ENCODE measurements around the gene ITGA1. TPM values are rescaled to one million over a fixed set of nuclear protein-coding genes. Genes with fewer than 3 reads are reported as not detected.

Gene ITGA1
- total RNA-seq, 4 donors from 2014 or later: 228 to 302 (median 235) TPM

DNA sequence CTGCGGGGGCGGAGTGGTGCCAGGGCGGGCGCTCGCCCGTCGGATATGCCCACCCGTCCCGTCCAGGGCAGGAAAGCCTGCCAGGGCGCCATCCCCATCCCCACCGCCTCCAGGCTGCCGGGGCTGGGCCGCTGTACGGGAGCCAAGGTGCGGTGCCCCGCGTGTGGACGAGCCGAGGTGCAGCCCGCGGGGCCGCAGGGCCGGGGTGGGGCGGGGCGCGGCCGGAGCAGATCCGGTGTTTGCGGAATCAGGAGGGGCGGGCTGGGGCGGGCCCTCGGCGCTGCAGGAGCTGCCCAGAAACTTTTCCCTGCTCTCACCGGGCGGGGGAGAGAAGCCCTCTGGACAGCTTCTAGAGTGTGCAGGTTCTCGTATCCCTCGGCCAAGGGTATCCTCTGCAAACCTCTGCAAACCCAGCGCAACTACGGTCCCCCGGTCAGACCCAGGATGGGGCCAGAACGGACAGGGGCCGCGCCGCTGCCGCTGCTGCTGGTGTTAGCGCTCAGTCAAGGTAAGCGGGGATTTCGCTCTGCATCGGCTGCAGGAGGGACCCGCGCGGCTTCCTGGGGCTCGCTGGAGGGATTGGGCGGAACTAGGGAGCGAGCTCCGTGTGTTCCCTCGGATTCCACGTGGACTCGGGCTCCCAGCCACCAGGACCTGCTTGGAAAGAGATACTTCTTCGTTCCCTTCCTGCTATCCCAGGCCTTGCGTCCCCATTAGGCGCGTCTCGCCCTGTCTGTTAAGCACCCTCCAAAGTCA lies 201.5 kb downstream of the ITGA1 start, which contains the start of gene ITGA2:
Gene ITGA2, plus strand, starts transcription at position 328 of the 756 bp plus-strand sequence. Its CDS starts 117 bp downstream, at position 445.
- H3K36me3 ChIP-seq: no peaks in the 10 kb centered on the region
- no peaks in the 10 kb centered on the region for H3K27me3 ChIP-seq
- WGBS: 0% methylated on average over 9 of the region's 64 CpGs
- peak; percentile 92 for DNase-seq (ENCODE audit: extremely low spot score)
- TF ChIP-seq, protein P1, sequence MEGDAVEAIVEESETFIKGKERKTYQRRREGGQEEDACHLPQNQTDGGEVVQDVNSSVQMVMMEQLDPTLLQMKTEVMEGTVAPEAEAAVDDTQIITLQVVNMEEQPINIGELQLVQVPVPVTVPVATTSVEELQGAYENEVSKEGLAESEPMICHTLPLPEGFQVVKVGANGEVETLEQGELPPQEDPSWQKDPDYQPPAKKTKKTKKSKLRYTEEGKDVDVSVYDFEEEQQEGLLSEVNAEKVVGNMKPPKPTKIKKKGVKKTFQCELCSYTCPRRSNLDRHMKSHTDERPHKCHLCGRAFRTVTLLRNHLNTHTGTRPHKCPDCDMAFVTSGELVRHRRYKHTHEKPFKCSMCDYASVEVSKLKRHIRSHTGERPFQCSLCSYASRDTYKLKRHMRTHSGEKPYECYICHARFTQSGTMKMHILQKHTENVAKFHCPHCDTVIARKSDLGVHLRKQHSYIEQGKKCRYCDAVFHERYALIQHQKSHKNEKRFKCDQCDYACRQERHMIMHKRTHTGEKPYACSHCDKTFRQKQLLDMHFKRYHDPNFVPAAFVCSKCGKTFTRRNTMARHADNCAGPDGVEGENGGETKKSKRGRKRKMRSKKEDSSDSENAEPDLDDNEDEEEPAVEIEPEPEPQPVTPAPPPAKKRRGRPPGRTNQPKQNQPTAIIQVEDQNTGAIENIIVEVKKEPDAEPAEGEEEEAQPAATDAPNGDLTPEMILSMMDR (IDR thresholded peaks at IDR 0.05): no peak
- peak in 1 of 2 donors; percentile 35 for TF ChIP-seq POLR2AphosphoS5 (IDR thresholded peaks at IDR 0.05)
- H3K9me3 ChIP-seq: no peaks in the 10 kb centered on the region
- intact Hi-C loops (cut with DNase I): no loop called here
- H3K4me1 ChIP-seq: peaks cover 13 to 38% (median 33%) of the 10 kb centered on the region in 4 donors
- peak within 1 kb of the TSS; percentile 67 to 80 (median 72) for H3K4me3 ChIP-seq
- peak within 1 kb of the TSS; percentile 55 to 82 (median 75) for H3K27ac ChIP-seq (replicated peaks in 1 of 4)

DNA sequence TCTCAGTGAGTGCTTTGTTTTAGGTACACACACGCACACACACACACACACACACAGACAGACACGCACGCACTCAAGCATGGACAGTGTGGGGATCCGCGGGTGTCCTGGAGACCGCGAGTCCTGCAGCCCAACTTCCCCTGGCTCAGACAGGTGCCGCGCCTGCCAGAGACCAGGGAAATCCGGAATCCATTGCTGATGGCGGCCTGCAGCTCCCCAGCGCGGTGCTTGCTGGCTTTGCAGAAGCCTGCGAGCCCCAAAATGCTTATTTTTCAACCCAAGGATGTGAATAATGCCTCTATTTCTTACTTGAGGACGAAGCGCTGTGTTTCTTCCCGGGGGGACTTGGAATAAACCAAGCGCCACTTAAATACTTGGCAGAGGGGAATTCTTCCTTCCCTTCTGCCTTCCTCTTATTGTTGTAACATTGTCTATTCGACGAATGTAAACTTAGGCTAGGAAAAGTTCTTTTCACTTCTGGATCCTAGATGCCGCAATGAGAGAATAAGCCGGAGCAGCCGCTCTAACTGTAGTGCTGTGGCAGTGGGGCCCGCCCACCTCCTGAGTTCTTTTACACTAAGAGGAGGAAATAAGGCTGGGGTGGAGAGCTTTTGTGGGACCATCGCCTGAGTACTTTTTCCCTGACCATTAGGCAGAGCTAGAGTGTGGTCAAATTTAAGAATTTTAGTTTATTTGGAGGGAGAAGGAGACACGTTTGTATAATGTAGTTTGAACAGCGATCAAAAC lies 202.2 kb downstream of the ITGA1 start:
- WGBS: 4% methylated on average over 26 of the region's 27 CpGs
- Histone ChIP-seq H3K27me3 (no peaks in the 10 kb centered on the region), H3K36me3 (no peaks in the 10 kb centered on the region), H3K27ac (replicated peaks in 1 of 4) (peak overlapping the region; percentile 55 to 82 (median 75)), H3K9me3 (no peaks in the 10 kb centered on the region), H3K4me1 (peaks cover 12 to 34% (median 29%) of the 10 kb centered on the region in 4 donors), H3K4me3 (peak overlapping the region; percentile 67 to 80 (median 72))
- no peak for DNase-seq (ENCODE audit: extremely low spot score)
- TF ChIP-seq POLR2A (IDR thresholded peaks at IDR 0.05; ENCODE audit: low read depth): no peak
- TF ChIP-seq, protein P1 (IDR thresholded peaks at IDR 0.05): peak; percentile 42 to 54 (median 43)
- no peak for TF ChIP-seq EP300 (IDR thresholded peaks at IDR 0.05)
- no peak for TF ChIP-seq POLR2AphosphoS5 (IDR thresholded peaks at IDR 0.05)
- intact Hi-C loops (cut with DNase I): no loop called here

DNA sequence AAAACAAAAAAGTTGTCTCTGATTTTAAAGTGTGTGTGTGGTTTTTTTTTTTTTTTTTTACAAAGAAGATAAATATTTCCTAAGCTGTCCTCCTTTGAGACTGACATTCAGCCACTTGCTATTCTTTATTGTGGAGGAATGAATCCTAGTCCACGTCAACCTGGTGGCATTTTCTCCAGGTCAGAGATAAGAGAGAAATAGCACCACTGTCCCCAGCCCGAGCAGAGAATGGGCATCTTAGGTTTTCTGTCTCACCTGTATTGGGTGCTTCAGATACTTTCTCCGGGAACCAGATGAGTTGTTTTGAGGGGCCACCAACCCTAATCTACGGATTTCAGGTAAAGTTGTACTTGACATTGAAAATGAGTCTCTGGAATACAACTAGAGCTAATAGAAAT lies 202.8 kb downstream of the ITGA1 start:
- 63% methylated on average over 4 of the region's 4 CpGs for WGBS
- Histone ChIP-seq H3K9me3 (no peaks in the 10 kb centered on the region), H3K4me3 (peak overlapping the region; percentile 67 to 80 (median 72)), H3K27me3 (no peaks in the 10 kb centered on the region), H3K4me1 (peaks cover 12 to 34% (median 29%) of the 10 kb centered on the region in 4 donors), H3K27ac (replicated peaks in 1 of 4) (peak overlapping the region in 1 of 4 donors; percentile 74), H3K36me3 (no peaks in the 10 kb centered on the region)
- intact Hi-C loops (cut with DNase I): no loop called here
- TF ChIP-seq POLR2AphosphoS5 (IDR thresholded peaks at IDR 0.05) (no peak), EP300 (IDR thresholded peaks at IDR 0.05) (no peak), POLR2A (IDR thresholded peaks at IDR 0.05; ENCODE audit: low read depth) (no peak)
- TF ChIP-seq, protein P1 (IDR thresholded peaks at IDR 0.05): no peak
- DNase-seq (ENCODE audit: extremely low spot score): no peak

DNA sequence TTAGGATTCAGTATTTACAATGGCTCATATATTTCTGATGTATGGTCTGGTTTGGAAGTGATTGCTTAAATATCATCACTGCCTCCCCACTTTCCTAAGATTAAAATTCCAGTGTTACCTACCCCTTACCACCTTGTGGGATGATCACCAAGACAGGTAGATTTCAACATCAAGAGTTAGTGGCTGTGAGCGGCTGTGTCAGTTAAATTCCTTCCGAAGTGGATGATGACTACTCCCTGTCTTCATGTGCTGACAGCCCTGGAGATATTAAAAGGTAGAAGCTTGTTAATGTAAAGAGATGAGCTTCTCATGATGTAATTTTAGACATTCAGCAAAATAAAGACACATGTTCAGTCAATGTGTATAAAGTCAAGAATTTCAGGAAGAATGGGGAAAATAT lies 205.7 kb downstream of the ITGA1 start:
- H3K9me3 ChIP-seq: no peaks in the 10 kb centered on the region
- intact Hi-C loops (cut with DNase I): no loop called here
- H3K4me3 ChIP-seq: no peak overlapping the region
- no peak for DNase-seq (ENCODE audit: extremely low spot score)
- WGBS: 97% methylated on average over 2 of the region's 2 CpGs
- peaks cover 12 to 48% (median 36%) of the 10 kb centered on the region in 4 donors for H3K4me1 ChIP-seq
- H3K27me3 ChIP-seq: no peaks in the 10 kb centered on the region
- H3K27ac ChIP-seq (replicated peaks in 1 of 4): no peak overlapping the region
- H3K36me3 ChIP-seq: no peaks in the 10 kb centered on the region
- TF ChIP-seq, protein P1 (IDR thresholded peaks at IDR 0.05): no peak
- TF ChIP-seq POLR2AphosphoS5 (IDR thresholded peaks at IDR 0.05) (no peak), EP300 (IDR thresholded peaks at IDR 0.05) (no peak), POLR2A (IDR thresholded peaks at IDR 0.05; ENCODE audit: low read depth) (no peak)
